HepG2 (cell line): Measurements from ENCODE around the gene ZBTB46. TPM values are rescaled to one million over a fixed set of nuclear protein-coding genes. Genes with fewer than 3 reads are reported as not detected.
A peak's percentile ranks its signal among the peaks of the same experiment; 100 is the strongest.

Experiments used
- BRD4 ChIP-seq: sonication (generic); formaldehyde crosslinking; IDR thresholded peaks from 2 replicates; pipeline ENCODE4 v1.4.0; 2020; ENCODE audit warnings: missing genetic modification reagents
- CREB1 ChIP-seq, 2 experiments: fragments of 450-650 bp in 1 of 2; IDR thresholded peaks; 2 replicates each; pipeline ENCODE4 v1.6.1; 2016 to 2017; ENCODE audit warnings: control low read depth in 1 of 2, mild to moderate bottlenecking in 1 of 2, missing compliant biosample characterization in 1 of 2, missing genetic modification characterization in 1 of 2
- ESRRA ChIP-seq: sonication (generic); formaldehyde crosslinking; IDR thresholded peaks from 2 replicates; pipeline ENCODE4 v1.5.1; 2020; ENCODE audit warnings: mild to moderate bottlenecking, low read depth, missing genetic modification reagents
- GLI4 ChIP-seq: sonication (generic); formaldehyde crosslinking; IDR thresholded peaks from 2 replicates; pipeline ENCODE4 v1.5.1; 2020; ENCODE audit warnings: missing genetic modification reagents, mild to moderate bottlenecking, moderate library complexity, borderline replicate concordance
- HHEX ChIP-seq: IDR thresholded peaks from 2 replicates; pipeline ENCODE4 v1.6.1; 2016; ENCODE audit warnings: control low read depth
- IKZF4 ChIP-seq: sonication (generic); formaldehyde crosslinking; IDR thresholded peaks from 2 replicates; pipeline ENCODE4 v1.5.1; 2020; ENCODE audit warnings: borderline replicate concordance, mild to moderate bottlenecking, low read depth, missing genetic modification reagents; ENCODE audit errors: not compliant biosample characterization
- MXD1 ChIP-seq: sonication (generic); formaldehyde crosslinking; IDR thresholded peaks from 2 replicates; pipeline ENCODE4 v1.4.0; 2020; ENCODE audit warnings: mild to moderate bottlenecking, missing genetic modification reagents
- PAF1 ChIP-seq: IDR thresholded peaks from 2 replicates; pipeline ENCODE4 v1.6.1; 2016; ENCODE audit warnings: missing genetic modification reagents, missing compliant biosample characterization
- REST ChIP-seq, 2 experiments: IDR thresholded peaks; 2 replicates each; pipeline ENCODE4 v1.6.1; 2011 to 2012; ENCODE audit warnings: low read length in 2 of 2, borderline replicate concordance in 1 of 2, low read depth in 1 of 2, mild to moderate bottlenecking in 1 of 2, moderate library complexity in 1 of 2
- REXO4 ChIP-seq: sonication (generic); formaldehyde crosslinking; IDR thresholded peaks from 2 replicates; pipeline ENCODE4 v1.8.0; 2022; ENCODE audit warnings: missing genetic modification reagents, mild to moderate bottlenecking, borderline replicate concordance
- SCMH1 ChIP-seq: sonication (generic); formaldehyde crosslinking; IDR thresholded peaks from 2 replicates; pipeline ENCODE4 v1.9.0; 2021; ENCODE audit warnings: missing genetic modification reagents, mild to moderate bottlenecking, borderline replicate concordance
- ZNF10 ChIP-seq: sonication (generic); formaldehyde crosslinking; IDR thresholded peaks from 2 replicates; pipeline ENCODE4 v1.4.0; 2020; ENCODE audit warnings: mild to moderate bottlenecking, low read depth, missing genetic modification reagents, borderline replicate concordance
- ZNF34 ChIP-seq: sonication (generic); formaldehyde crosslinking; IDR thresholded peaks from 2 replicates; pipeline ENCODE4 v1.4.0; 2020; ENCODE audit warnings: mild to moderate bottlenecking, missing genetic modification reagents, borderline replicate concordance
- polyA plus RNA-seq, 8 experiments: library from polyadenylated mRNA; depleted of rRNA in 3 of 8; stranded (reverse) in 7 of 8; unstranded in 1 of 8; fragments of >200 nt; fragmentation: Illumina TruSeq in 4 of 8; extraction: Trizol in 4 of 8; gene quantifications; 2 replicates each; pipeline versions ENCODE4 v1.2.1 to v1.2.3, GENCODE V29; 2011 to 2016; ENCODE audit warnings: low read depth in 4 of 8, missing spikeins in 1 of 8, mixed read lengths in 1 of 8; ENCODE audit not compliant: insufficient read depth in 1 of 8
- total RNA-seq, 5 experiments: library from RNA; depleted of rRNA; stranded (reverse); fragments of >200 nt; fragmentation: Illumina TruSeq; extraction: Trizol; gene quantifications; 2 replicates each; pipeline ENCODE4 v1.2.3, GENCODE V29; 2016; ENCODE audit warnings: low read depth in 1 of 5
- TF ChIP-seq, protein P1 (sequence below), 2 experiments: sonication (generic) in 1 of 2; formaldehyde crosslinking in 1 of 2; IDR thresholded peaks; 2 replicates each; pipeline versions ENCODE4 v1.4.0 to v1.6.1; 2018 to 2020; ENCODE audit warnings: missing genetic modification reagents in 2 of 2, borderline replicate concordance in 1 of 2, low read depth in 1 of 2, mild to moderate bottlenecking in 1 of 2, missing biosample characterization in 1 of 2
- TF ChIP-seq, protein P2 (sequence below): fragments of 450-650 bp; IDR thresholded peaks from 2 replicates; pipeline ENCODE4 v1.6.1; 2017; ENCODE audit warnings: mild to moderate bottlenecking
- TF ChIP-seq, protein P3 (sequence below): sonication (generic); formaldehyde crosslinking; IDR thresholded peaks from 2 replicates; pipeline ENCODE4 v1.4.0; 2020; ENCODE audit warnings: mild to moderate bottlenecking, missing genetic modification reagents
- TF ChIP-seq, protein P4 (sequence below): sonication (generic); formaldehyde crosslinking; IDR thresholded peaks from 2 replicates; pipeline ENCODE4 v1.5.1; 2020; ENCODE audit warnings: missing genetic modification reagents, mild to moderate bottlenecking, borderline replicate concordance

Gene ZBTB46
- total and polyA plus RNA-seq, 2 of the 13 experiments (the other 11 are each of a cell fraction or from before 2014, with no cell fraction given) = 1.6 to 13.5 TPM

GRCh38 chr20:63864978-63865640 lies 34.0 kb upstream of the ZBTB46 start, which contains the start of gene TPD52L2 (continued):
- TF ChIP-seq, protein P1, sequence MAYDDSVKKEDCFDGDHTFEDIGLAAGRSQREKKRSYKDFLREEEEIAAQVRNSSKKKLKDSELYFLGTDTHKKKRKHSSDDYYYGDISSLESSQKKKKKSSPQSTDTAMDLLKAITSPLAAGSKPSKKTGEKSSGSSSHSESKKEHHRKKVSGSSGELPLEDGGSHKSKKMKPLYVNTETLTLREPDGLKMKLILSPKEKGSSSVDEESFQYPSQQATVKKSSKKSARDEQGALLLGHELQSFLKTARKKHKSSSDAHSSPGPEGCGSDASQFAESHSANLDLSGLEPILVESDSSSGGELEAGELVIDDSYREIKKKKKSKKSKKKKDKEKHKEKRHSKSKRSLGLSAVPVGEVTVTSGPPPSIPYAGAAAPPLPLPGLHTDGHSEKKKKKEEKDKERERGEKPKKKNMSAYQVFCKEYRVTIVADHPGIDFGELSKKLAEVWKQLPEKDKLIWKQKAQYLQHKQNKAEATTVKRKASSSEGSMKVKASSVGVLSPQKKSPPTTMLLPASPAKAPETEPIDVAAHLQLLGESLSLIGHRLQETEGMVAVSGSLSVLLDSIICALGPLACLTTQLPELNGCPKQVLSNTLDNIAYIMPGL (CRISPR knock-in tag; IDR thresholded peaks at IDR 0.05; ENCODE audit: borderline replicate concordance in 1 of 2, low read depth in 1 of 2) = peak in 1 of 2 experiments; percentile 96
- TF ChIP-seq REST (IDR thresholded peaks at IDR 0.05; ENCODE audit: borderline replicate concordance in 1 of 2, low read depth in 1 of 2, low read length in 2 of 2) (no peak), ESRRA (CRISPR knock-in tag) (peak; percentile 80), SCMH1 (CRISPR knock-in tag) (no peak), REXO4 (peak; percentile 95), ZNF34 (CRISPR knock-in tag) (no peak), IKZF4 (CRISPR knock-in tag) (peak; percentile 98), GLI4 (CRISPR knock-in tag) (no peak), PAF1 (CRISPR knock-in tag) (no peak), MXD1 (CRISPR knock-in tag) (peak; percentile 96), CREB1 (IDR thresholded peaks at IDR 0.05) (peak; percentile 95), CREB1 (CRISPR knock-in tag; IDR thresholded peaks at IDR 0.05) (peak; percentile 97), ZNF10 (CRISPR knock-in tag) (no peak), HHEX (CRISPR knock-in tag) (no peak), BRD4 (CRISPR knock-in tag) (peak; percentile 97)
- TF ChIP-seq, protein P2, sequence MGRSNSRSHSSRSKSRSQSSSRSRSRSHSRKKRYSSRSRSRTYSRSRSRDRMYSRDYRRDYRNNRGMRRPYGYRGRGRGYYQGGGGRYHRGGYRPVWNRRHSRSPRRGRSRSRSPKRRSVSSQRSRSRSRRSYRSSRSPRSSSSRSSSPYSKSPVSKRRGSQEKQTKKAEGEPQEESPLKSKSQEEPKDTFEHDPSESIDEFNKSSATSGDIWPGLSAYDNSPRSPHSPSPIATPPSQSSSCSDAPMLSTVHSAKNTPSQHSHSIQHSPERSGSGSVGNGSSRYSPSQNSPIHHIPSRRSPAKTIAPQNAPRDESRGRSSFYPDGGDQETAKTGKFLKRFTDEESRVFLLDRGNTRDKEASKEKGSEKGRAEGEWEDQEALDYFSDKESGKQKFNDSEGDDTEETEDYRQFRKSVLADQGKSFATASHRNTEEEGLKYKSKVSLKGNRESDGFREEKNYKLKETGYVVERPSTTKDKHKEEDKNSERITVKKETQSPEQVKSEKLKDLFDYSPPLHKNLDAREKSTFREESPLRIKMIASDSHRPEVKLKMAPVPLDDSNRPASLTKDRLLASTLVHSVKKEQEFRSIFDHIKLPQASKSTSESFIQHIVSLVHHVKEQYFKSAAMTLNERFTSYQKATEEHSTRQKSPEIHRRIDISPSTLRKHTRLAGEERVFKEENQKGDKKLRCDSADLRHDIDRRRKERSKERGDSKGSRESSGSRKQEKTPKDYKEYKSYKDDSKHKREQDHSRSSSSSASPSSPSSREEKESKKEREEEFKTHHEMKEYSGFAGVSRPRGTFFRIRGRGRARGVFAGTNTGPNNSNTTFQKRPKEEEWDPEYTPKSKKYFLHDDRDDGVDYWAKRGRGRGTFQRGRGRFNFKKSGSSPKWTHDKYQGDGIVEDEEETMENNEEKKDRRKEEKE = no peak
- TF ChIP-seq, protein P3, sequence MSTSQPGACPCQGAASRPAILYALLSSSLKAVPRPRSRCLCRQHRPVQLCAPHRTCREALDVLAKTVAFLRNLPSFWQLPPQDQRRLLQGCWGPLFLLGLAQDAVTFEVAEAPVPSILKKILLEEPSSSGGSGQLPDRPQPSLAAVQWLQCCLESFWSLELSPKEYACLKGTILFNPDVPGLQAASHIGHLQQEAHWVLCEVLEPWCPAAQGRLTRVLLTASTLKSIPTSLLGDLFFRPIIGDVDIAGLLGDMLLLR (CRISPR knock-in tag) = peak; percentile 92
- TF ChIP-seq, protein P4, sequence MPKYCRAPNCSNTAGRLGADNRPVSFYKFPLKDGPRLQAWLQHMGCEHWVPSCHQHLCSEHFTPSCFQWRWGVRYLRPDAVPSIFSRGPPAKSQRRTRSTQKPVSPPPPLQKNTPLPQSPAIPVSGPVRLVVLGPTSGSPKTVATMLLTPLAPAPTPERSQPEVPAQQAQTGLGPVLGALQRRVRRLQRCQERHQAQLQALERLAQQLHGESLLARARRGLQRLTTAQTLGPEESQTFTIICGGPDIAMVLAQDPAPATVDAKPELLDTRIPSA (CRISPR knock-in tag) = peak; percentile 77; the same call in 1 of the 2 replicates
